Measurements from ENCODE around the gene RIBC2.
"Not testable (repeated sequence)": the region's sequence is repeated elsewhere in the genome, so short reads cannot be mapped to it uniquely, and the experiment has no call there.

The RIBC2 gene, protein sequence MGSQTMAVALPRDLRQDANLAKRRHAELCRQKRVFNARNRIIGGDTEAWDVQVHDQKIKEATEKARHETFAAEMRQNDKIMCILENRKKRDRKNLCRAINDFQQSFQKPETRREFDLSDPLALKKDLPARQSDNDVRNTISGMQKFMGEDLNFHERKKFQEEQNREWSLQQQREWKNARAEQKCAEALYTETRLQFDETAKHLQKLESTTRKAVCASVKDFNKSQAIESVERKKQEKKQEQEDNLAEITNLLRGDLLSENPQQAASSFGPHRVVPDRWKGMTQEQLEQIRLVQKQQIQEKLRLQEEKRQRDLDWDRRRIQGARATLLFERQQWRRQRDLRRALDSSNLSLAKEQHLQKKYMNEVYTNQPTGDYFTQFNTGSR

DNA sequence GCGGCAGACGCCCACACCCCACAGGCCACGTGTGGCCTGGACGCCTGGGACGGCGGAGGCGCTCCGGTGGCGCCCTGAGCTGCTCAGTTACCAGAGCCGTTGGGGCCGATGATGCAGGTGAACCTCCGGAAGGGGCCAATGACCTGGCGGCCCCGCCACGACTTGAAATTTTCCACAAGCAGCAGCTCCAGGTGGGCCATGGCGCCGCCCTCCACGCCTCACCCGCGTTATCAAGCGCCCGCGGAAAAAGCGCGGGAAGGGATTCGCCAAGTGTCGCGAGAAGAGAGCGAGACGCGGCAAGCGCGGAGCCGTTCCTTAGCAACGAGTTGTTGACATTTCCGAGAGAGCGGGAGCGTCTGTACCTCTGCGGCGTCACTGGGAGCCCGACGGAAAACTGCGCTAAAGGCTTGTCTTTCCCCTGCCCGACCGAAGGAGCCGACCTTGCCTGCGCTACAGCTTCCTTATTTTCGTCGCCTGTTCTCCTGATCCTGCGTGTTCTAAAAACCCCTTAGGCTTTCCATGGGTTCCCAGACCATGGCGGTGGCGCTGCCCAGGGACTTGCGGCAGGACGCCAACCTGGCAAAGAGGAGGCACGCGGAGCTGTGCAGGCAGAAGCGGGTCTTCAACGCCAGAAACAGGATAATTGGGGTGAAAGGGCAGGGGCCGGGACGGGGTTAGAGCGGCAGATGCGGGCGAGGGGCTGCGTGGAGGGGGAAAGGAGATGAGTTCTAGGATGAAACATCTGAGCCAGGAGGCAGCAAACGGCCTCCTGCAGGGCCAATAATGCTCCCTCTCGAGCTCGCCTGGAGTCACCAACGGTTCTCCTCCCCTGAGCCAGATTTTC lies at the start of gene RIBC2, which contains the start of gene SMC1B:
Gene RIBC2 (plus strand): TSS at position 326 of the 844 bp plus-strand sequence. CDS start 194 bp downstream, at position 520.
Gene SMC1B (minus strand): TSS at position 232 of the 844 bp plus-strand sequence. CDS start 32 bp downstream, at position 200.
- peak; percentile 19 to 47 for DNase-seq

DNA sequence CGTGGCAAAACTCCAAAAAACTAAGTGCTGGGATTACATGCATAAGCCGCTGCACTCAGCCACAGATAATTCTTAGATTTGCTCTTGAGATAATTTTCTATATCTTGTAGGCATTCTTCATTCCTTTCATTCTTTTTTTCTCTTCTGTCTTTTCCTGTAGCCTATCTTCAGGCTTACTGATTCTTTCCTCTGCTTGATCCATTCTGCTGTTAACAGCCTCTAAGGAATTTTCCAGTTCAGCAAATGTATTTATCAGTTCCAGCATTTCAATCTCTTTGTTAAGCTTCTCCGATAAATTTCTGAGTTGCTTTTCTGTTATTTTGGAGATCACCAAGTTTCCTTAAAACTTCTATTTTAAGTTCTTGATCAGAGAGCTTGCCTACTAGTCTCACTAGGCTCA lies 46.8 kb upstream of the RIBC2 start:
- no peak for DNase-seq

DNA sequence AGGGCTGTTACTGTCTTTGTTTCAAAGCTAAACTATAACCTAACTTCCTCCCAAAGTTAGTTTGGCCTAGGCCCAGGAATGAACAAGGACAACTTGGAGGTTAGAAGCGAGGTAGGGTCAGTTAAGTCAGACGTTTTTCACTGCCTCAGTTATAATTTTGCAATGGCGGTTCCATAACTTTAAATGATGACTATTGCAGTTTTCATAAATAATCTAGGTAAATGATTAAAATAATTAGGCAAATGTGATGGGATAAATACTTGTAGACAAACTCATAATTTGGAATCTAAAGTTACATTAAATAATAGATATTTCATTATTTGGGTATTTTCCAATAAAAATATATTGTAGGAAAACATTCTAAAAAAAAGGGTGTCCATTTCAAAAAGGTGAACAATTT lies 39.9 kb upstream of the RIBC2 start:
- not testable (repeated sequence) for DNase-seq

DNA sequence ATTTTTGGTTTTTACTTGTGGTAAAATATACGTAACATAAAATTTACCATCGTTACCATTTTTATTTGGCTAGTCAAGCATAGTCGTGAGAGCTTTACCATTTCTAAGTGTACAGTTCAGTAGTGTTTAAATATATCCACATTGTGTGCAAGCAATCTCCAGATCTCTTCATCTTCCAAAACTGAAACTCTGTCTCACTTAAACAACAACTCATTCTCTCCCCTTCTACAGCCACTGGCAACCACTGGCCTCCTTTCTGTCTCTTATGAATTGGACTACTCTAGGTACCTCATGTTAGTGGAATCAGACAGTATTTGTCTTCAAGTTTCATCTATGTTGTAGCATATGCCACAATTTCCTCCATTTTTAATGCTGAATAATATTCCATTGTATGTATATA lies 37.5 kb upstream of the RIBC2 start:
- no peak for DNase-seq

DNA sequence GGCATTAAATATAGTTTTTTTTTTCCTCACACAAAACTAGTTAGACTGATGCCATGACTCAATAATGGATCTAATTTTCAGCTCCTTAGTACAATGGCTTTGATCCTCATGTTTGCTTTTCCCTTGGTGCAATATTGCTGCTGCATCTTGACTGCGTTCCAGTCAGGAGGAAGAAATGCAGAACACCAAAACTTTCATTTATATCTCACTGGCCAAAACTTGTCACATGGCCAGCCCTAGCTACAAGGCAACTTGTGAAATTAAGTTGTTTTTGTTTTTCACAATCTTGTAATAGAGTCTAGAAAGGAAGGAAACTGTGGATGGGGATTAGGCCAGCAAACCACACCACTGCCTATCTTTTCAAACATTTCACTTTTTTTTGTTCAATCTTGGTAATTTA lies 36.8 kb upstream of the RIBC2 start:
- no peak for DNase-seq

DNA sequence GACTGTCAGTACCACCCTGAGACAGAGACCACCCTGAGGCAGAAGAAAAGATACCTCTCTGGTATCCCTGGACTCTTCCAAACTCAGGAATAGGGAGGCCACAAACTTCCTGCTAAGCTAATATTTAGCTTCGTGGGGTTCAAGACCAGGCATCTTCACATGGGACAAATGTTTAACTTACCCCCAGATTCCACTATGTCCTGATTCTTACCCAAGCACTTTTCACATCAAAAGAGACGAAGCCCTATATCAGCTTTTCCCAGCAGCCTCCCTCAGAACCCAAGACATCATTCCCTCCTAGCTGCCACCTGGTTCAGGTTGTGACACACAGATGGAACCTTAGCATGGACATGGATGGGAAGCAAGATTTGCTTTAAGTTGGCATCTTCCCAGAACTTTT lies 32.1 kb upstream of the RIBC2 start:
- no peak for DNase-seq

DNA sequence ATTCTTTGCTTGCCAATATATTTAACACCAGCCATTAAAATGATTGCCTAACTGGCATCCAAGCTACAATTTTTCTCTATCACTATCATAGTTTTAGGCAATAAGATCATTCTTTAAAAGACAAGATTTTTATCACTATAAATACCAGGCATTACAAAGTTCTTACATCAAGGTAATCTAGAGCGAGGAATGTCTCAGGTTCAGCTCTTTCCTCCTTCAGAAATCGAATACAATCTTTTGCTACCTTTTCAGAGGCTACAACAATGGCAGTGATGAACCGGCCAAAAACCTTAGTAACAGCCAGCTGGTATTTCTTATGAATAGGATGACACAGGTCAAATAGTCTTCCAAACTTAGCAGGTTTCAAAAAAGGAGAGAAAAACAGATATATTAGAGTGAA lies 23.9 kb upstream of the RIBC2 start:
- DNase-seq, result no peak

DNA sequence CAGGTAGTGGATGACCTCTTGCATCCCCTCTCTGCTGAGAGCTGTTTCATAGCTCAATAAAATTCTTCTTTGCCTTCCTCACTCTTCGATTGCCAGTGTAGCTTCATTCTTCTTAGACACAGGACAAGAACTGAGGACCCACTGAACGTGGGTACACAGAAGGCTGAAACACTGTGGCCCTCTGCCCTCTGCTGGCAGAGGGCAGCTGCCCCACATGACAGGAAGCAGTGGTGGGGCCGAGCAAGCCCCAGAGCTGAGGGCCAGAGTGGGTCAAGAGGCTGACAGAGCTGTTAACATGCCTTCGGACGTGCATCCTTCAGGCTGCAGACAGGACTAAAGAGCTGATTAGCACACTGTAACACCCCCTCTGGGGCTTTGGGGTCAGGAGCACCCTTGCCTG lies 15.7 kb upstream of the RIBC2 start:
- no peak for DNase-seq

DNA sequence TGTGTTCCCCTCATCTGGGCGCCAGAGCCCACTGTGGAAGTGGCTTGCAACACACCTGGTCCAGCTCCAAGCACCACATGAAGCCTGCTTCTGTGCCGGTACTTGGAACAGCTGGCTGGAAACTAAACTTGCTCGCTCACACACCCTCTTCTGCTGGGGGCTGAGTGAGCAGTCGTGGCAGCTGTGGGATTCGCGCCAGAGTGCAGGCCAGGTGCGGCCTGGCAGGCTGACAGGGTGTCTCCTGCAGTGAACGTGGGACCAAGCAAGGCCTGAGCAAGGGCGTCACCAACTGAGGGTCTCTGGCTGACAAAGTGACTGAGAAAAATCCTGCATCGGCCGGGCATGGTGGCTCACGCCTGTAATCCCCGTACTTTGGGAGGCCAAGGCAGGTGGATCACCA lies 15.3 kb upstream of the RIBC2 start:
- DNase-seq, result no peak

DNA sequence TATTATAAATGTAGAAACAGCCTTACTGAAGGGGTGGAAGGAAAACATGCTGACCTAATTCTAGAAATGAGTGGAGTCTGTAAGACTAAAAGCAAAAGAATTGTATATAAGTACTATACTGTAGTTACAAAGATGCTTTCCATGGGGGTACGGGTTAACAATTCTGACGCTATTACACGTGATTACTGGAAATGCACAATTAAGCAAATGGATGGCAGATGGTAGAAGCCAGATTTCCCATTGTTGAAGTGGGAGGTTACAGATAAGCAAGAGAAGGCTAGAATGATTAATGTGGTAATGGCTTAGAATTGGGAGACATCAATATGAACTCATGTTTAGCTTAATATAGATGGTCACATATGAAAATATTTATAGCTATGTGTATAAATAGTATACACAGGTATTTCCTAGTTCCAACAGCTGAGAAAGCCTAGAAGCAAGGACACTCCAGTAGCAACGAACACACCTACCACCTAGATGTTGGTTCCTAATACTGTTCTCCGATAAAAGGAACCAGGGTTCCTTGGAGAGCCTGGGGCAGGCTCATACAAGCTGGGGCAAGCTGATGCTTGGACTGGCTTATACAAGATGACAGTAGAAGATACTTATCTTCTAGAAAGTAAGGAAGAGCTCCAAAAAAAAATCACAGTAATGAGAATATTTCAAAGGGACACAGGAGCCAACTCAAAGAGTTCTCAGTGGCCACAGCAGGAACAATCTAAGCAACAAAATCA lies 13.6 kb upstream of the RIBC2 start:
- DNase-seq, result no peak

DNA sequence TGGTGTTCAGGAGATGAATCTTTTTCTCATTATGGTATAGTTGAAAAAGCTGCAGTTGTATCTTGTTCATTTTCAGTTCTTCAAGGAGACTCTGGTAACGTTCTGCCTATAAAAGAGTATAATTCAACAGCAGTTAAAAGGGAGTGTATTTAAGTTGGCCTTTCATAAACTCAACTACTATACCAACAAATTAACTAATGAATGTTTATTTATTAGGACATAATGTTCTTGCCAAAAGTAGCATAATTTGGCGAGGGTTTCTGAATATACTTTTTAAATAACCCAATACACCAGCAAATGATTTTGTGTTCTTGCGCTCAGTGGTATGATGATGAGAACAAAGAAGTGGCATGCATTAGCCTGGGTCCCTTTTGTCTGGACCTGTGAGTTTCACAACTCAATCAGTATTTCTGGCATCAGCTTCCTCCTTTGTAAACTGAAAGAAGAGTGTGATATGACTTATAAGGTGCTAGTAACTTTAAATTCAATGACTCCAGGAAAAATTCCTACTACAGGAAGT lies 11.0 kb upstream of the RIBC2 start:
- DNase-seq, result no peak

DNA sequence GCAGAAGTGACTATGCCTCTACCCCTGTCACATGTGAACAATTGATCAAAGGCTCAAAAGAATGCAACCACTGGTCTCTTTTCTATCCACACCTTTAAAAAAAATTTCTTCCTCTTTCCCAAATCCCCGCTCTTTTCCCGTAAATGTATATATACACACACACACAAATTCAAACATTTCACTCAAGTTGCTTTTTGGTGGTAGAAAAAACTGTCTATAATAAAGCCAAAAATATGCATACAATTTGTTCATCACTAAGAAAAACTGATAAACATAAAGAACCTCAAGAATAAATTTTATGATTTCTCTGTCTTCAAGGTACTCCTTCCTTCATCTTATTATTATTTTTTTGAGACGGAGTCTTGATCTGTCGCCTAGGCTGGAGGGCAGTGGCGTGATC lies 5.7 kb upstream of the RIBC2 start:
- no peak for DNase-seq

DNA sequence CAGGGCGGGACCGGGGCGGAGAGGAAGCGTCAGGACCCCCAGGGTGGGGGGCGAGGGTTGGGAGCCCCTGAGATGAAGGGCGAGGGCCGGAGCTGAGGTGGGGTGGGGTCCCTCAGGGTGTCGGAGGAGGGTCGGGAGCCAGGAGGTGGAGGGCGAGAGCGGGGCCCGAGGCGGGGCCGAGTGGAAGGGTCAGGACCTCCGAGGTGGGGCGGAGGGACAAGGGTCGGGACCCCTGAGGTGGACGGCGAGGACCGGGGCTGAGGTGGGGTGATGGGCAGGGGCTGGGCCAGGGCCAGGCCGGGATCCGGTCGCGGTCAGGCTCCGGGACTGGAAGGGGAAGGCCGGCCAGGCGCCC lies 503 bp upstream of the RIBC2 start:
- no peak for DNase-seq

DNA sequence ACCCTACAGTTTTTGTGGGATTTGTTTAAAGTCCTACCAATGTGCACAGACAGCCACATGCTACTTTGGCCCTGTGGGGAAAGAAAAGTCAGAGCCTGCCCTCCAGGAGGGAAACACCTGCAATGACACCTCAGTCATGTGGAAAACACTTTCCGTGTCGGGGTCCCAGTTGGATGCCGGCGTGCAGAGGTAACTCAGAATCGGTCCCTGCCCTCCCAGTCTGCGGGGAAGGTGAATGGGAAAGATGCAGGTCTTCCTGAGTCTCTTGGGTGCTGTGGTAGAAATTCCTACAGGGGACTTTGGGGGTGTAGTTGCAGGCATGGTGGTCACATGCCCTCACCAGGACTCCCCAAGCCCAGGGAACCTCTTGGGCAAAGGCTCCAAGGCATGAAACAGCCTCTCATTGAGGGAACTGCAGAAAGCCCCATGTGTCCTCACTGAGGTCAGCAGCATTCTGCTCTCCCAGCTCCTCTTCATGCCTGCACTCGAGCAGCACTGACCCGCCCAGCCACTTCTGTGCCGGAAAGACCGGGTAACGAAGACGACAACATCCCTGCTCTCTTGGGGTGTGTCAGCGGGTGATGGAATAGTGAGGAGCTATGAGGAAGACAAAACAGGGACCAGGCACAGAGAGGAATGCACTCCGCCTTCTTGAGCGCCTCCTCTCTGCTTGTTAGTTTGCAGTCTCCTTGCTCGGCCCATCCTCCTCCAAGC lies 4.7 kb downstream of the RIBC2 start:
- no peak for DNase-seq

DNA sequence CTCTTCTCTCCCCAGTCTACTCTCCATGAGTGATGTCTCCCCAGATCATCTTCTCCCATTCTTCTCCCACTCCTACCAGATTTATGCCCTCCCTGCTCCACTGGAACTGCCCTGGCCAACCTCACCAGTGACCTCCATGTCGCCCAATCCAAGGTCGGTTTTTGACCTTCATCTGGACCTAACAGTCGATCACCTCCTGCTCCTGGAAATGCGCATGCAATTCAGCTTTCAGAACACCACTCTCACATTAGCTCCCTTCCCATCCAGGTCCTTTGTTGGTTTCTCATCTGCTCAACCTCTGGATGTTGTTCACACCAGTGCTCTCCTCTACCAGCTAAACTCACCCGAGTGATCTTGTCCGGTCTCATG lies 5.3 kb downstream of the RIBC2 start:
- DNase-seq, result no peak

DNA sequence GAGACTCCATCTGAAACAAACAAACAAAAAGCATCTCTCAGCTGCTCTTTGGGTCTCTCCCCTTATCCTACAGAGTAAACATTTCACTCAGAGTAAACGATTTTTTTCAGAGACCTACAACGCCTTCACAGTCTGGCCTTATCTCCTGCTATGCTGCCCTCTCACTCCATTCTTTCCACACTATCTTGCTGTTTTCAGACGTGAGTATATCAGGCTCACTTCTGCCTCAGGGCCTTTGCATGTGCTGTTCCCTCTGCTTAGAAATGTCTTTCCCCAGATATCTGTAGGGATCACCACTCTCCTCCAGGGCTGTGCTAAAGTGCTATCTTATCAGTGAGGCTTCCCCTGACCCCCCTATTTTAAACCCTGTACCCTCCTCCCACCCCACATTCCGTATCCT lies 6.5 kb downstream of the RIBC2 start:
- DNase-seq, result no peak

DNA sequence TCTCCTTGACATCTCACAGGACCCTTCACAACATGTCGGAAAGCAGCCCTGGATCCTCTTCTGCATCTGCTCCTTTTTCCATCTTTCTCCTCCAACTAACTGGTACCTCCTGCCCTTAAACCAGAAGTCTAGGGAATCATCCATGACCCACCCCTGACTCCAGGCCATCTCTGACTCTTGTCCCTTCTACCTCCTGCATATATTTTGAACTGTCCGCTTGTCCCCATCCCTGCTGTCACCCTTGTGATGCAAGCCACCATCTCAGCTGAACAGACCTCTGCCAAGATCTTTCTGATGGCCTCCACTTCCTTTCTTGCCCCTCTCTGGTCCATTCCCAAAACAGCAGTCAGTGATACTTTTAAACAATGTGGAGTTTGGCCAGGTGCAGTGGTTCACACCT lies 7.0 kb downstream of the RIBC2 start:
- DNase-seq, result no peak

DNA sequence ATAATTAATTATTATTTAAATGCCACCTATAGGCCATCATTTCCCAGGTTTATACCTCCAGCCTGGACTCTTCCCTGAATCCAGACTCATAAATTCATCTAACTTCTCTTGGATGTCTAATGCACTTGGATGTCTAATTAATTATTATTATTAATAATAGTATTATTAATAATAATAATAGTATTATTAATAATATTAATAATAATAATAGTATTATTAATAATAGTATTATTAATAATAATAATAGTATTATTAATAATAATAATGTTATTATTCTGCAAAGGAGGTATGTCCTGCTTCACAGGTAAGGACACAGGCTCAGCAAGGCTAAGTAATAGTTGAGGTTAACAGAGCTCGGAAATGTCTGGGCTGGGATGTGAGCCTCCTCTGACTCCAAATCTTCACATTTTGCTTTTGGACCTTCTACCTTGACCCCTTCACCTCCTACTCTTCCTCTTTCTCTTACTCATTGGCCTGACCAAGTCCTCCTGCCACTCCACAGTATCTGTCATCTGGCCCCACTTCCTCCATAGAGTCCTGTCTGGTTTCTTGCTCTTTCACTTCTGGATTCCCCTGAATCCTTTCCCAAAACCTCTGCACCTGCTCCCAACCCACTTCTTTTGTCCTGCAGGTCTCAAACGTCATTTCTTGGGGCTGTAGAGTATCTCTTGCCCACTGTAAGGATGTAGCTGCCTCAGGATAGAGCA lies 8.0 kb downstream of the RIBC2 start:
- DNase-seq, result no peak

DNA sequence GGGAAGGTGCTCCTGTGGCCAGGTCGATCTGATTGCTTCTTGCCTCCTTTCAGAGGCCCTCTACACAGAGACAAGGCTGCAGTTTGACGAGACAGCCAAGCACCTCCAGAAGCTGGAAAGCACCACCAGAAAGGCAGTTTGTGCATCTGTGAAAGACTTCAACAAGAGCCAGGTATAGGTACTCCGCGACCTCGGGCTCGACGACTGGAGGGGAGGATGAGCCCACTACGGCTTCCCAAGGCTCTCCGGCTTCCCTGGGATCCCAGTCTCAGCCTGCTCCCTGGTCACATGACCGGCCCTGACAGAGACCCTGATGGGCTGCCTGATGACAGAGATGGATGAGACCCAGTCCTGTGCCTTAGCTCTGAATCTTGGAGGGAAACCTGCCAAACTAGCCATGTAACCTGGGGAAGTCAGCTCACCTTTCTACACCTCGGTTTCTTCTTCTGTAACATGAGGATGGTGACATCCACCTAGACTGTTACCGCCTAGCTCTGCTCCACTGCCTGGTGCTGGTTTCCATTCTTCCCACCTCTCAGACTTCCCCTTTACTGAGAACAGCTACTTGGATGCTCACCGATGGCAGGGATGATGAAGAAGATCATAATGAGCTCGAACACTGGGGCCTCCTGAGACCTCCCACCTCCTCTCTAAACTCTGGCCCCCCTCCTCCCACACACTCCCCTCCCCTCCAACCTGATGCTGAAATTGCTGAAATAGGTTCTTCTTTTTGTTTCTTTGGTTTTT lies 8.9 kb downstream of the RIBC2 start:
- DNase-seq, result no peak

DNA sequence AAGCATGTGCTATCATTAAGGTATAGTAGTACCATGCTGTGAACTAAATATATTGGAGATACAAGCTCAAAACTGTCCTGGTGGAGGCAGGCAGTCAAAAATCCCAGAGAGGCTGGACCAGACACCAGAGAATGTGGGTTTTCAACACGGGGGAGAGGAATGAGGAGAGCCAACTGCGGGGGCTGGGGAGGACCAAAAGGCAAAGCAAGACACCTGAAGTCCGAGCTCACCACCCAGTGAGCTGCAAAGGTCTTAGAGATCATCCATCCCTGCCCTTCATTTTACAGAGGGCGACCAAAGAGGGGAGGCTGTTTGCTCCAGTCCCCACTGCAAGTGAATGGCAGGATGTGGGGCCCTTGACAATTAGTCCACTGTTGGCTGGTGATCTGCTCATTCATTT lies 10.0 kb downstream of the RIBC2 start:
- no peak for DNase-seq

DNA sequence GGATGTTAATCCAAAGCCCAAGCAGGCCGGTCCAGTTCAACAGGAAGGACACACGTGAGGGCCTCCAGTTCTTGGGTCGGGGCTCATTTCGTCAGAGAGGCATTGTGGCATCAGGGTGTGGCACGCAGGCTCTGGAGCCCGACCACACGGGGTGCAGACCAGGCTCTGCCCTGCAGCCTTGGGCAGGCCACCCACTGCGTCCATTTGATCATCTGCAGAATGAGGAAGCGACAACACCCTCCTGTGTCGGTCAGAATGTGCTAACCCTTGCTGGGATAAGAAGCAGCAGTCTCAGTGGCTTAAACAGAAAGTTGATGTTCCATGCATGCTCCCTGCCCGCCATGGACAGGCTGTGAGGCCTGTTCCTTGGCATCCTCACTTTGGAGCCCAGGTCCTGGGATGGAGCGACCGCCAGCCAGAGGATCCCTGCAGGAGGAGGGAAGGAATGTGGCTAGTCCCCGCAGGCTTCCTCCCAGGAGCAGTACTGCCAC lies 10.8 kb downstream of the RIBC2 start:
- DNase-seq, result no peak

Measured in NCI-H187 (cell line).